Hepatocyte (in vitro differentiated cells): ENCODE measurements around the gene KRT78. TPM values are rescaled to one million over a fixed set of nuclear protein-coding genes. Genes with fewer than 3 reads are reported as not detected.

Source experiments
- DNase-seq: peaks from one replicate; pipeline ENCODE4 v3.0.0-alpha.2; 2016; ENCODE audit warnings: low spot score
- H2AFZ ChIP-seq: fragments of 200-600 bp; sonication (generic); 2 replicates; pipeline ENCODE4 v1.6.0; 2016; ENCODE audit warnings: antibody characterized with exemption, mild to moderate bottlenecking
- H3K27ac ChIP-seq: fragments of 200-600 bp; sonication (generic); 2 replicates; pipeline ENCODE4 v1.5.1; 2016; ENCODE audit warnings: mild to moderate bottlenecking
- H3K27me3 ChIP-seq: fragments of 200-600 bp; sonication (generic); 2 replicates; pipeline ENCODE4 v1.6.1; 2016
- H3K36me3 ChIP-seq: fragments of 200-600 bp; sonication (generic); replicated peaks from 2 replicates; pipeline ENCODE4 v1.5.1; 2016; ENCODE audit warnings: low read depth; ENCODE audit not compliant: insufficient read depth
- H3K4me1 ChIP-seq: fragments of 200-600 bp; sonication (generic); 2 replicates; pipeline ENCODE4 v1.5.1; 2016; ENCODE audit warnings: mild to moderate bottlenecking, moderate library complexity; ENCODE audit not compliant: insufficient read depth
- H3K4me2 ChIP-seq: fragments of 200-600 bp; sonication (generic); 2 replicates; pipeline ENCODE4 v1.6.0; 2016
- H3K4me3 ChIP-seq: fragments of 200-600 bp; sonication (generic); 2 replicates; pipeline ENCODE4 v1.5.1; 2016; ENCODE audit warnings: mild to moderate bottlenecking
- H3K79me2 ChIP-seq: fragments of 200-600 bp; sonication (generic); 2 replicates; pipeline ENCODE4 v1.6.0; 2017; ENCODE audit warnings: mild to moderate bottlenecking
- H3K9me2 ChIP-seq: fragments of 200-600 bp; sonication (generic); replicated peaks from 2 replicates; pipeline ENCODE4 v1.6.0; 2017; ENCODE audit warnings: mild to moderate bottlenecking; ENCODE audit not compliant: insufficient read depth
- H3K9me3 ChIP-seq: fragments of 200-600 bp; sonication (generic); 2 replicates; pipeline ENCODE4 v1.5.1; 2016; ENCODE audit warnings: low read depth, mild to moderate bottlenecking
- H4K20me1 ChIP-seq: fragments of 200-600 bp; sonication (generic); 2 replicates; pipeline ENCODE4 v1.6.0; 2016; ENCODE audit warnings: mild to moderate bottlenecking; ENCODE audit not compliant: insufficient read depth, poor library complexity, severe bottlenecking
- CTCF ChIP-seq: fragments of 200-600 bp; sonication (generic); IDR thresholded peaks from 2 replicates; pipeline ENCODE4 v1.5.1; 2016; ENCODE audit warnings: antibody characterized with exemption, mild to moderate bottlenecking; ENCODE audit not compliant: poor library complexity
- EZH2 ChIP-seq: fragments of 200-600 bp; sonication (generic); IDR thresholded peaks from 2 replicates; pipeline ENCODE4 v1.6.1; 2016; ENCODE audit warnings: antibody characterized with exemption, mild to moderate bottlenecking, borderline replicate concordance
- EZH2phosphoT487 ChIP-seq: fragments of 200-600 bp; sonication (generic); IDR thresholded peaks from one replicate; pipeline ENCODE4 v1.6.1; 2018; ENCODE audit warnings: antibody characterized with exemption, mild to moderate bottlenecking, low read depth, moderate library complexity; ENCODE audit not compliant: unreplicated experiment, severe bottlenecking
- WGBS: methylation state at CpG from one replicate; pipeline ENCODE4 v1.1.6; 2016; ENCODE audit warnings: low lambda C conversion rate; ENCODE audit errors: missing lambda C conversion rate; 5-methylcytosine and 5-hydroxymethylcytosine counted together
- polyA plus RNA-seq: library from polyadenylated mRNA; unstranded; fragments of >200 nt; fragmentation: Nextera tagmentation; extraction: Ambion mirVana; gene quantifications from 2 replicates; pipeline ENCODE4 v1.2.1, GENCODE V29; 2016
- total RNA-seq: library from RNA; depleted of rRNA; stranded (reverse); fragments of >200 nt; gene quantifications from 2 replicates; pipeline ENCODE4 v1.2.3, GENCODE V29; 2014

The KRT78 gene
- total and polyA plus RNA-seq, 2 experiments from 2014 or later, result not detected

- H3K4me3 ChIP-seq, result no peak overlapping the region
- peaks cover 21% of the 10 kb centered on the region for H3K4me1 ChIP-seq
- no peak for TF ChIP-seq EZH2phosphoT487
- no peak for TF ChIP-seq CTCF
- no peak for TF ChIP-seq EZH2
- no peak overlapping the region for H2AFZ ChIP-seq
- 95% methylated on average over 8 of the region's 8 CpGs for WGBS
- no peaks in the 10 kb centered on the region for H3K9me3 ChIP-seq
- H3K36me3 ChIP-seq, result no peaks in the 10 kb centered on the region
- H3K27me3 ChIP-seq, result peaks cover 4% of the 10 kb centered on the region
- no peaks in the 10 kb centered on the region for H3K79me2 ChIP-seq
- DNase-seq, result no peak
- H3K27ac ChIP-seq, result no peak overlapping the region
- H4K20me1 ChIP-seq, result no peaks in the 10 kb centered on the region
- H3K4me2 ChIP-seq, result no peak overlapping the region
- H3K9me2 ChIP-seq, result no peaks in the 10 kb centered on the region
Measured at GRCh38 chr12:52817003-52817698, 31.6 kb downstream of the KRT78 start.

GRCh38 chr12:52815676-52816588, 32.9 kb downstream of the KRT78 start:
- H3K36me3 ChIP-seq, result no peaks in the 10 kb centered on the region
- H3K27ac ChIP-seq, result no peak overlapping the region
- H2AFZ ChIP-seq, result no peak overlapping the region
- H3K9me2 ChIP-seq, result no peaks in the 10 kb centered on the region
- H3K4me3 ChIP-seq, result no peak overlapping the region
- H4K20me1 ChIP-seq, result no peaks in the 10 kb centered on the region
- H3K27me3 ChIP-seq, result peaks cover 7% of the 10 kb centered on the region
- no peak overlapping the region for H3K4me2 ChIP-seq
- no peaks in the 10 kb centered on the region for H3K79me2 ChIP-seq
- TF ChIP-seq EZH2phosphoT487, result no peak
- TF ChIP-seq CTCF, result no peak
- no peak for TF ChIP-seq EZH2
- peaks cover 21% of the 10 kb centered on the region for H3K4me1 ChIP-seq
- 79% methylated on average over 9 of the region's 9 CpGs for WGBS
- H3K9me3 ChIP-seq, result no peaks in the 10 kb centered on the region
- no peak for DNase-seq

- H3K79me2 ChIP-seq, result no peaks in the 10 kb centered on the region
- TF ChIP-seq EZH2, result no peak
- no peak for TF ChIP-seq EZH2phosphoT487
- no peak for TF ChIP-seq CTCF
Measured at GRCh38 chr12:52815161-52815560, 33.6 kb downstream of the KRT78 start.

More at GRCh38 chr12:52815161-52815560, 33.6 kb downstream of the KRT78 start:
- Histone ChIP-seq H2AFZ (no peak overlapping the region), H3K4me3 (no peak overlapping the region), H3K27ac (no peak overlapping the region), H3K27me3 (peaks cover 7% of the 10 kb centered on the region), H3K4me2 (no peak overlapping the region), H3K9me3 (no peaks in the 10 kb centered on the region), H3K9me2 (no peaks in the 10 kb centered on the region), H3K36me3 (no peaks in the 10 kb centered on the region), H4K20me1 (no peaks in the 10 kb centered on the region), H3K4me1 (peaks cover 21% of the 10 kb centered on the region)
- no peak for DNase-seq
- 94% methylated on average over 4 of the region's 4 CpGs for WGBS
